Tibial nerve (tissue), 3 donors: ENCODE measurements around the gene TMEM232.

Experiments used
- POLR2A ChIP-seq, 2 donors: fragments of 450-650 bp; IDR thresholded peaks; one replicate each; pipeline ENCODE4 v1.6.1; 2017; ENCODE audit warnings: antibody characterized with exemption in 2 of 2, mild to moderate bottlenecking in 2 of 2, moderate library complexity in 2 of 2
- TF ChIP-seq, protein P1 (sequence below), 5 experiments: fragments of 200-600 bp in 3 of 5; fragments of 450-650 bp in 2 of 5; sonication (generic) in 3 of 5; IDR thresholded peaks; one replicate each; pipeline ENCODE4 v1.5.1; 2016 to 2019; ENCODE audit warnings: antibody characterized with exemption in 5 of 5, mild to moderate bottlenecking in 3 of 5, moderate library complexity in 2 of 5

DNA sequence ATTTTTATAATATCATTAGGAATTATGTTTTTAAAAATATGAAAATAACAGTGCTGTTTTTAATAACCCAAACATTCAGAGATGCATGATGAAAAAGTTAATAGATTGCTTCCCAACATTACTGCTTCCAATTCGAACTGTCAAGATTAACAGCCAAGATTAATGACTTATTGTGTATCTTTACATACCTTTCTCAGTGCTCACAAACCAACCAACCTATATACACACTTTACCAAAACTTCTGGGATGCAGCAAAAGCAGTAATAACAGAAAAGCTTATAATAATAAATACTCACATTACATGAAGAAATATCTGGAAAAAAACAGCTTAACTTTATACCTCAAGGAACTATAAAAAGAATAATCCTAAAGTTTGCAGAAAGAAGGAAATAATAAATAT is 82.1 kb downstream of the TMEM232 start:
- TF ChIP-seq, protein P1, sequence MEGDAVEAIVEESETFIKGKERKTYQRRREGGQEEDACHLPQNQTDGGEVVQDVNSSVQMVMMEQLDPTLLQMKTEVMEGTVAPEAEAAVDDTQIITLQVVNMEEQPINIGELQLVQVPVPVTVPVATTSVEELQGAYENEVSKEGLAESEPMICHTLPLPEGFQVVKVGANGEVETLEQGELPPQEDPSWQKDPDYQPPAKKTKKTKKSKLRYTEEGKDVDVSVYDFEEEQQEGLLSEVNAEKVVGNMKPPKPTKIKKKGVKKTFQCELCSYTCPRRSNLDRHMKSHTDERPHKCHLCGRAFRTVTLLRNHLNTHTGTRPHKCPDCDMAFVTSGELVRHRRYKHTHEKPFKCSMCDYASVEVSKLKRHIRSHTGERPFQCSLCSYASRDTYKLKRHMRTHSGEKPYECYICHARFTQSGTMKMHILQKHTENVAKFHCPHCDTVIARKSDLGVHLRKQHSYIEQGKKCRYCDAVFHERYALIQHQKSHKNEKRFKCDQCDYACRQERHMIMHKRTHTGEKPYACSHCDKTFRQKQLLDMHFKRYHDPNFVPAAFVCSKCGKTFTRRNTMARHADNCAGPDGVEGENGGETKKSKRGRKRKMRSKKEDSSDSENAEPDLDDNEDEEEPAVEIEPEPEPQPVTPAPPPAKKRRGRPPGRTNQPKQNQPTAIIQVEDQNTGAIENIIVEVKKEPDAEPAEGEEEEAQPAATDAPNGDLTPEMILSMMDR (IDR thresholded peaks at IDR 0.05) = no peak
- no peak for TF ChIP-seq POLR2A (IDR thresholded peaks at IDR 0.05)
